Putamen (tissue), 1 donor: ENCODE data around the gene FKBP5.
A peak's percentile ranks its signal among the peaks of the same experiment; 100 is the strongest.
"Not testable (repeated sequence)": the region's sequence is repeated elsewhere in the genome, so short reads cannot be mapped to it uniquely, and the experiment has no call there.

Source experiments
- DNase-seq: peaks from one replicate; pipeline ENCODE4 v3.0.0-alpha.2; 2016; ENCODE audit warnings: low spot score

Gene FKBP5

DNA sequence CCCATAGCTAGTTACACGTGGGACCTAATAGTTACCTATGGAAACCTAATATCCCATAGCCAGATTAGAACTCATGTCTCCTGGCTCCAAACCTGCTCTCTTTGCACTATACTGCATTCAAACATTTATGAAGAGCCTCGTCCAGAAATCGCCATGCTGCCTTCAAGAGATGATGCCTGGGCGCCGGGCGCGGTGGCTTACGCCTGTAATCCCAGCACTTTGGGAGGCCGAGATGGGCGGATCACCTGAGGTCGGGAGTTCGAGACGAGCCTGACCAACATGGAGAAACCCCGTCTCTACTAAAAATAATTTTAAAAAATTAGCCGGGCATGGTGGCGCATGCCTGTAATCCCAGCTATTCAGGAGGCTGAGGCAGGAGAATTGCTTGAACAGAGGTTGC, 1.3 kb upstream of the FKBP5 start:
- DNase-seq: not testable (repeated sequence)

DNA sequence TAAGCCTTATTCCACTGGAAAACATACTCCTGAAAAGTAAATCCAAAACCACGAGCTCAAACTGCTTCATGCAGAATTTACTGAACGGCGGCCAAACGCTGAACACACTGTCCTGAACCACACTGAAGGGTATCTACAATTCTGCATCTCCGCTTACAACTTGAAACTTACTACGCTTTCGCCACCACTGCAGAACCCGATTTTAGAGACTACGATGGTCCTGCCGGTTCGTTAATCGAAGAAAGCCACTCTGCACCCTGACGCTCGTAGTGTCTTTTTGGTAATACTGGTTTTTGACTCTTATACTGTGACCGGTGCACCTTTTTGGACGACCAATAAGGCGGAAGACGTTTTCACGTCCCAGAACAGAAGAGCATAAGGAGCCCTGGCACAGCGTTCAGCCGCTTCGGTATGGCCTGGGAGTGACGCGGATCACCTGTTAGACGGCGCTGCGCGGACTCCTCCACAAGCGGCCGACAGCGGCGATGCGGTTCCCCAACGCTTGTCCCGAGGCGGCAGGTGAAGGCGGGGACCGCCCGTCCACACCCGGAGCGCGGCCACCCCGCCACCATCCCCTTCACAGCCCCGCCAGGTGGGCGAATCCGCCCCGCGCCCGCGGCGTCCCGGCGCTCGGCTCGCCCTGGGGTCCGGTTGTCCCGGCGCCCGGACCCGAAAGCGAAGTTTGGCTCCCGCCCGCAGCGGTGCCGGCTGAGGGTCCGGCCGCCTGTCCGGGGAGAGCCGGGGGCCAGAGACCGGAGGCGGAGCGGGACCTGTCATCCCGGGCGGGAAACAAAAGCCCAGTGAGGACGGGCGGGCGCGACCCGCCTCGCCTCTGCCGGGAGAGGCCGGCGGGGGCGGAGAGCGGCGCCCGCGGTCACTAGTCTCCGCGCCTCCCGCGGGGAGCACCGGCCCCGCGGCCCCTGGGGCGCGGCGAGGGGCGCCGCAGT, 784 bp downstream of the FKBP5 start:
- DNase-seq: peak; percentile 21

DNA sequence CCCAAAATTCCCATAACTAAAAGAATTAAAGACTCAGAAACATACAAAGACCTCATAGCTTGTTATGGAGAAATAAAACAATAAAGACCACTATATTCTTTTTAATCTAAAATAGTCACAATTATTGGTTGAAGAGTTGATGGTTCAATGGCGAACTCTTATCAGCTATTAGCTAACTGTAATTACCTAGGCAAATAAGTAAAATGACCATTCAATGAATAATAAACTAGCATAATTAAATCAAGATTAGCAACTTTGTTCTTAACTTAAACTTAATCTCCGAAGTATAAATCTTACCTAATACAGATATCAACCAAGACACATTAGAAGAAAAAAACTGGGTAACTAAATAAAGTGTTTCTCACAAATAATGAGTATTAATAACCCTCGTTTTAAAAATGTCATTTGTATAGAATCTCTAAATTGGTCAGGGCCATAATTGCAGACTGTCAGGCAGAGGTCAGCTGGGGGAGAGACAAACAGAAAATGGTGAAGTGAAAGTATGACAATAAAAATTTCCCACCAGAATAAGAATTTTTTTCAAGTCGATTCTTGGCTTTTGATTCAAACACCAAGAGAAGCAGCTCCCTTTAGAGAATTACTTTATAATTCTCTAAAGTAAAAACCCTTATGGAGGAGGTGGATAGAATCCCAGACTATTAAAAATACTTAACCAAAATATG, 1.7 kb downstream of the FKBP5 start:
- no peak for DNase-seq

GRCh38 chr6:35686436-35686835, 2.3 kb downstream of the FKBP5 start:
- DNase-seq: no peak

DNA sequence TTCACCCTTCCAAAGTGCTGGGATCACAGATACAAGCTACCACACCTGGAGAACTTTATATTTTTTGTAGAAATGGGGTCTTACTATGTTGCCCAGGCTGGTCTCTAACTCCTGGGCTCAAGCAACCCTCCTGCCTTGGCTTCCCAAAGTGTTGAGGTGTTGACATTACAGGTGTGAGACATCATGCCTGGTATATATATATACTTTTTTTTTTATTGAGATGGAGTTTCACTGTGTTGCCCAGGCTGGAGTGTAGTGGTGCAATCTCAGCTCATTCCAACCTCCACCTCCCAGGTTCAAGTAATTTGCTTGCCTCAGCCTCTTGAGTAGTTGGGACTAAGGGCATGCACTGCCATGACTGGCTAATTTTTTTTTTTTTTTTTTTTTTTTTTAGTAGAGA, 5.4 kb downstream of the FKBP5 start:
- DNase-seq: no peak

- DNase-seq: no peak
These were observed 7.4 kb downstream of the FKBP5 start for GRCh38 chr6:35681298-35681697.

DNA sequence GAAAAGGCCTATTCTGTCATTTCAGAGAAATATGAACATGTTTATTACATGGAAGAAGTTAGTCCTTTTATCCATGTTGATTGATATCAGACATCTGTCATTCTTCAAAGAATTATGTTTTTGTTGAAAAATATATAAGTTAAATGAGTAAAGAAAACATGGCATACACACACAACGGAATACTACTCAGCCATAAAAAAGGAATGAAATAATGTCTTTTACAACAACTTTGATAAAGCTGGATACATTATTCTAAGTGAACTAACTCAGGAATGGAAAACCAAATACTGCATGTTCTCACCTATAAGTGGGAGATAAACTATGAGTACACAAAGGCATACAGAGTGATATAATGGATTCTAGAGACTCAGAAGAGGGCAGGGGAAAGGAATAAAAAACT, 9.3 kb downstream of the FKBP5 start:
- DNase-seq: no peak

DNA sequence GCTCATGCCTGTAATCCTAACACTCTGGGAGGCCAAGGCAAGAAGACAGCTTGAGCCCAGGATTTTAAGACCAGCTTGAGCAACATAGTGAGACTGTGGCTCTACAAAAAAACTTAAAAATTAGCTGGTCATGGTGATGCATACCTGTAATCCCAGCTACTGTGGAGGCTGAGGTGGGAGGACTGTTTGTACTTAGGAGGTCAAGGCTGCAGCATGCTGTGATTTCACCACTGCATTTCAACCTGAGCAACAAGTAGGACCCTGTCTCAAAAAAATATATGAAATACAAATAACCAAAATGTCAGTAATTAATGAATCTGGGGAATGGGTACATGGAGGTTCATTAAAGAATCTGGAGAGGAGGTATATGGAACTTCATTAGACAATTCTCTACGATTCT, 9.9 kb downstream of the FKBP5 start:
- no peak for DNase-seq

DNA sequence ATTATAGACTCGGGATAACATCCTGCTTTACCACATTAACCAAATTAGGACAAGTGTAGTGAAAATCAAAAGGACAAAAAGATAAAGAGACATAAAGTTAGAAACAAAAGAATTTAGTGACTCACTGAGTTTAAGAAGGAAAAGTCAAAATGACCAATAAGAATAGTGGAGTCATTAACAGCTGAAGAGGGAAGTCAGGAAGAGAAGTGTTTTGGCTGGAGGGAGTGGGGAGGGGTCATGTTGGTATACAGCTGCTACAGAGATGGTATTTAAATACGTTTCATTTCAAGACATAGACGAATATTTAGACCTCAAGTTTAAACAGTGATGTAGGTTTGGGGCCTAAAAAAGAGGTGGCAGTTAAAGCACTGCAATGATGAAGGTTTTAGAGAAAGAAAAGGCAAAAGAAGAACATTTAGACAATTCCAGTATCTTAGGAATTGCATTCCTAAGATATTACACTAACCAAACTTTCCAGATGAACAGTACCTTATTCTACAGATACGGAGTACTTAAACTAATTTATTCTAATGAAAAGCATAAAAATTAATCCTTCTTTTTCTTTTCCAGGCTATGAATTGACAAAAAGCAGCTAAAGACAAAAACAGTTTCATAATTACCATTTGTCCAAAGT, 10.6 kb downstream of the FKBP5 start:
- no peak for DNase-seq

DNA sequence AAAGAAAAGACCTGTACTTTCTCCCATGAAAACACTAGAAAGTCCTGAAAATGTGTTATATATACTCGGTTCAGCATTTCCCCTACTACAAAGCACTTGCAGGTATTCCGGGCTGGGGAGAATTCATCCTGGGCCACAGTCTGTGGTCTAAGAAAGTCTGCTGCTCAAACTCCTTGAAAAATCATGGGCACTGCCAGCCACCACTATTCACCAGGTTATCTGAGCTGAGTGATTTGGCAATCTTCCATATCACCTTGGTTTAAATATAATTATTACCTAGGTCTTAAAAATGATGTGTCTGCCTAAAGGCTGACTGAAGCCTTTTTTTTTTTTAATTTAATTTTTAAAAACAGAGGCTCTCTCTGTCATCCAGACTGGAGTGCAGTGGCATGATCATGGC, 11.3 kb downstream of the FKBP5 start:
- DNase-seq: no peak

DNA sequence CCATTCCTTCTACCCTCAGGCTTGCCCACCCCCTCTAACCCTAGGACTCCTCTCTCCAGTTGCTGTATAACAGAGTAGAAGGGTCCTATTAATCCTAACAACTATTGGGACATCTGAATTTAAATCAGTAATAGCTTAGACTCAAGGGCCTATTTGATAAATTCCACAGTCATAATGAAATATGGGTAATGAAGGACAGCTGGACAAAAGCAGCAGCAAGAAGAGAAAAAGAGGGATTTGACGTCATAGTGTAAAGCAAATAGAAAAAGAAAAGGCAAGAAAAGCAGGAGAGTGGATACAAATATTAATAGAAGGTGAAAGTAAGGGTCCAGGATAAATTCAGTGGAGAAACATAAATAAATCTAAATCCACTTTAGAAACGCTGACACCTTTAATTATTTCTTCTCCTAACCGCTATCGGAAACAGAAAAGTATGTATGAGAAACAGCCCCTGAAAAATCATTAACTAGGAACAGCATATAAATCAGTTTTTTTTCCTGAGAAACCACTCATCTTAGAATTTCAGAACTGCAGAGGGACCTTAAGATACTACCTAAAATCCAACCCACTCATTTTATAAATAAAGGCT, 12.8 kb downstream of the FKBP5 start:
- DNase-seq: no peak

DNA sequence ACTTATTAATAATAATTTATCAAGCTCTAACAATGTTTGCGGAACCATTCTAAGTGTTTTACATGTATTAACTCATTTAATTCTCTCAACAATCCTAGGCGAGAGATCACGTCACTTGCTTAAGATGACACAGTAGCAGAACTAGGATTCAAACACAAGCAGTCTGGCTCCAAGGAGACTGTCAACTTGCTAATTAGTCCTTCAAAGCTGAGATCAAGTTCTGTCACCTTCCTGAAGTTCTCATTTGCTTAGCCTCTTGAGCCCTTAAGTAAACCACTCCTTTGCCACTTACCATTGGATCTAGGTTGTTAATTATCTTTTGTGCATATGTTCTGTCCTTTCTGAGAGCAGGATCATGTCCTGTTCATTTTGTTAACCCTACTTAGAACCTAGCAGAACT, 14.1 kb downstream of the FKBP5 start:
- no peak for DNase-seq

DNA sequence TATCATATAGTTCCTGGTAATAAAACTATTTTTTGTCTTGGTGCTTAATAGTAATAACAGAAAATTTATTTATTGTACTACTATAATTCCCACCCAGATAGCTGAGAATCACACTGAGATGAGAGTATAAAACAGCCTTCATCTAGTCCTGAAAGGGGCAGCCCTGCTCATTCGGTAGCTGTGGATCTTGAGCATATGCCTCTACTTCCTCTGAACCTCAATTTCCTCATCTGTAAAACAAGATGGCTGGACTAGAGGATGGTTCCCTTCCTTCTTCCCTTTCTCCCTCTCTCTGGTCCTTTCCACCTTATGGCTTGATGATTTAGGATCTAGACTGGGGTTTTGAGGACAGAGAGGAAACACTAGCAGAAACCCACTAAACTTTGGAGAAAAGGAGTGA, 15.0 kb downstream of the FKBP5 start:
- DNase-seq: no peak

GRCh38 chr6:35673284-35673666, 15.4 kb downstream of the FKBP5 start:
- DNase-seq: not testable (repeated sequence)

GRCh38 chr6:35670453-35670852, 18.3 kb downstream of the FKBP5 start:
- not testable (repeated sequence) for DNase-seq

DNA sequence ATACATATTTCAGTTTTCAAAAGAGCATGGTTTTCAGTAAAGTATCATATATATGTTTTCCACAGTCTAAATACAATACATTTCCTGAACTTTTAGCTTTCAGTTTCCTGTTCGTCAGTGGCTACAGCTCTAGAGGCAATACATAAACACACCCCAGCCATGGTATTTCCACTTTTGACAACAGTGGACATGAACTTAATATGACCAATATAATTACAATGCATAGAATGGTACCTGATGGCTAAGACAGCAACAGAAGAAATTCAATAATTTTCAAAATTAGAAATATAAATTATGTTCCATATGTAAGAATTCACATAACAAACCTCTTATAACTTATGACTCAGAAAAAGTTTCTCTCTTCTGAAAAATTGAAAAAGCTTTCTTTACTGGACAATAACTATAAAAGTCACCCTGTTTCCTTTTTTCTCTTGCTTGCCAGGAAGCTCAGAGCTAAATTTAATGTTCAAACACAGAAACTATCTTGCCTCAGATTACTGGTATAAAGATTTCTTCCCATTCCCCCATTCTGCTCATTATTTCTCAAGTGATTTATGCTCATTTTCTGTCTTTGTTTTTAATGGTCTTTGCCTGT, 19.2 kb downstream of the FKBP5 start:
- no peak for DNase-seq

GRCh38 chr6:35668744-35669450, 19.8 kb downstream of the FKBP5 start:
- no peak for DNase-seq

DNA sequence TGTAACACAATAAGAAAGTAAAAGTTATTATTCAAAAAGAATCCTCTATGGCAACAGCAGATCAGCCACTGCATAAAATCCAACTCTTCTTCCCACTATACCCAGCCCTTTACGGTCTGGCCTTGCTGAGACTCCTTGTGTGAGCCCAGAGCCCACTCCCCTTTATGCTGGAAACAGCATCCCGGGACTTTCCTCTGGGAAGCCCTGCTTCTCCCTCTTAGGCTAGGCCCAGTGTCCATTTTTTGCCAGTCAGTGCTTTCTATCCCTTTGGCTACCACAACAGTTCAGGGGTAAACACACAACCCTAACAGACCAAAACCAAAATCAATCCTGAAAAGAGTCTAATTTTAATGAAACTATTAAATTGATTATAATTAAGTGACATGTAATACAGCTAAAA, 20.6 kb downstream of the FKBP5 start:
- DNase-seq: no peak

- no peak for DNase-seq
These were observed 23.1 kb downstream of the FKBP5 start for GRCh38 chr6:35665573-35665972.

DNA sequence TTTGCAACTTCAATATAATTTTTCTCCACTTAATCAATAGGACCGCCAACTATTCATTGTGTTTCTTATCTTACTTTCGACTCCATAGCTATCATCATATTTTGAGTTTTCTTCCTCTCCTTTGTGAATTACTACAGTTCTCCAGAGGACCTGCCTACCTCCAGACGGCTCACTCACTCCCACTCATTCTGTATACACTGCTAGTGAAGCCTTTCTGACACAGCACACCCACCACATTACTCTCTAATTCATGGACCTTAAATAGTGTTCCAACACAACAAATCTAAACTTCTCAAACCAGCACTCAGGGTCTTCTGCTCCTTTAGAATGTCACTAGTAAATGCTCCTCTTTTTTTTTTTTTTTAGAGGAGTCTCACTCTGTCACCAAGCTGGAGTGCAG, 23.8 kb downstream of the FKBP5 start:
- no peak for DNase-seq

GRCh38 chr6:35663447-35664235, 25.1 kb downstream of the FKBP5 start:
- DNase-seq: no peak
